SU-DHL-6 (cell line): ENCODE data around the gene NCAPD3.

Experiments used
- EZH2phosphoT487 ChIP-seq: fragments of 200-600 bp; sonication (generic), shearing (Covaris generic); conservative IDR thresholded peaks from 2 replicates; pipeline ENCODE4 v1.6.1; 2018; ENCODE audit warnings: mild to moderate bottlenecking, antibody characterized with exemption, low read length, moderate library complexity, mixed read lengths
- TF ChIP-seq, protein P1 (sequence below): fragments of 200-600 bp; sonication (generic); IDR thresholded peaks from one replicate; pipeline ENCODE4 v1.5.1; 2017; ENCODE audit warnings: antibody characterized with exemption, mild to moderate bottlenecking, low read length, moderate library complexity; ENCODE audit not compliant: insufficient read depth, poor library complexity, severe bottlenecking

DNA sequence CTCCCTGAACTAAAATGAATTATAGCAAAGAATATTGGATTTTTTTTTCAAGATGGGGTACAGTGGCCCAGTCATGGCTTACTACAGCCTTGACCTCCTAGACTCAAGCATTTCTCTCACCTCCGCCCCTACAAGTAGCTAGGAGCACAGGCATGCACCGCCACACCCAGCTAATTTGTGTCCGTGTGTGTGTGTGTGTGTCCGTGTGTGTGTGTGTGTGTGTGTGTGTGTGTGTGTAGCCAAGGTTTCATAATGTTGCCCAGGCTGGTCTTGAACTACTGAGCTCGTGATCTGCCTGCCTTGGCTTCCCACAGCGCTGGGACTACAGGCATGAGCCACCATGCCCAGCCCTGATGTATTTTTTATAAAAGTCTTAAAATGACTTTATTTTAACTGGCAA is 16.8 kb upstream of the NCAPD3 start:
- TF ChIP-seq, protein P1, sequence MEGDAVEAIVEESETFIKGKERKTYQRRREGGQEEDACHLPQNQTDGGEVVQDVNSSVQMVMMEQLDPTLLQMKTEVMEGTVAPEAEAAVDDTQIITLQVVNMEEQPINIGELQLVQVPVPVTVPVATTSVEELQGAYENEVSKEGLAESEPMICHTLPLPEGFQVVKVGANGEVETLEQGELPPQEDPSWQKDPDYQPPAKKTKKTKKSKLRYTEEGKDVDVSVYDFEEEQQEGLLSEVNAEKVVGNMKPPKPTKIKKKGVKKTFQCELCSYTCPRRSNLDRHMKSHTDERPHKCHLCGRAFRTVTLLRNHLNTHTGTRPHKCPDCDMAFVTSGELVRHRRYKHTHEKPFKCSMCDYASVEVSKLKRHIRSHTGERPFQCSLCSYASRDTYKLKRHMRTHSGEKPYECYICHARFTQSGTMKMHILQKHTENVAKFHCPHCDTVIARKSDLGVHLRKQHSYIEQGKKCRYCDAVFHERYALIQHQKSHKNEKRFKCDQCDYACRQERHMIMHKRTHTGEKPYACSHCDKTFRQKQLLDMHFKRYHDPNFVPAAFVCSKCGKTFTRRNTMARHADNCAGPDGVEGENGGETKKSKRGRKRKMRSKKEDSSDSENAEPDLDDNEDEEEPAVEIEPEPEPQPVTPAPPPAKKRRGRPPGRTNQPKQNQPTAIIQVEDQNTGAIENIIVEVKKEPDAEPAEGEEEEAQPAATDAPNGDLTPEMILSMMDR, result no peak
- TF ChIP-seq EZH2phosphoT487, result no peak
